Endometrial microvascular endothelial cells (primary cell): ENCODE measurements around the gene ACCSL. TPM values are rescaled to one million over a fixed set of nuclear protein-coding genes. Genes with fewer than 3 reads are reported as not detected.

Source experiments
- in situ Hi-C: cut with HindIII; loops from 2 replicates; pipeline ENCODE4 v1.10.0; 2017; ENCODE audit warnings: low sequenced_read_pairs, low pct_unique_long_range_greater_than_20kb; ENCODE audit errors: inconsistent ontology term
- total RNA-seq: library from RNA; depleted of rRNA; stranded (reverse); fragments of >200 nt; gene quantifications from one replicate; pipeline ENCODE4 v1.2.3, GENCODE V29; 2015; ENCODE audit errors: inconsistent ontology term

The ACCSL gene
- total RNA-seq, 1 donor from 2014 or later: not detected

- in situ Hi-C loops: no loop called here
These were observed 31.0 kb upstream of the ACCSL start for GRCh38 chr11:44016546-44017442.

- in situ Hi-C loops: no loop called here
These were observed 30.2 kb upstream of the ACCSL start for GRCh38 chr11:44017443-44018126.

- in situ Hi-C loops: no loop called here
These were observed 29.7 kb upstream of the ACCSL start for GRCh38 chr11:44018127-44018521.

GRCh38 chr11:44018829-44019228, 29.0 kb upstream of the ACCSL start:
- in situ Hi-C loops: no loop called here

GRCh38 chr11:44024977-44025376, 22.8 kb upstream of the ACCSL start:
- in situ Hi-C loops: loop anchor here (25.0 kb wide), 1 partner anchor 113 kb away; no protein-coding TSS in a partner anchor

GRCh38 chr11:44025727-44026126, 22.1 kb upstream of the ACCSL start:
- in situ Hi-C loops: loop anchor here (25.0 kb wide), 1 partner anchor 113 kb away; no protein-coding TSS in a partner anchor

GRCh38 chr11:44028401-44028800, 19.4 kb upstream of the ACCSL start:
- in situ Hi-C loops: loop anchor here (25.0 kb wide), 1 partner anchor 116 kb away; no protein-coding TSS in a partner anchor

- in situ Hi-C loops: loop anchor here (25.0 kb wide), 1 partner anchor 117 kb away; no protein-coding TSS in a partner anchor
These were observed 18.8 kb upstream of the ACCSL start for GRCh38 chr11:44028816-44029506.

- in situ Hi-C loops: loop anchor here (25.0 kb wide), 1 partner anchor 117 kb away; no protein-coding TSS in a partner anchor
These were observed 18.3 kb upstream of the ACCSL start for GRCh38 chr11:44029507-44029845.

GRCh38 chr11:44029977-44030911, 17.5 kb upstream of the ACCSL start:
- in situ Hi-C loops: loop anchor here (25.0 kb wide), 1 partner anchor 118 kb away; no protein-coding TSS in a partner anchor

GRCh38 chr11:44030996-44031395, 16.8 kb upstream of the ACCSL start:
- in situ Hi-C loops: loop anchor here (25.0 kb wide), 1 partner anchor 119 kb away; no protein-coding TSS in a partner anchor

- in situ Hi-C loops: loop anchor here (25.0 kb wide), 1 partner anchor 119 kb away; no protein-coding TSS in a partner anchor
These were observed 16.2 kb upstream of the ACCSL start for GRCh38 chr11:44031549-44031948.

GRCh38 chr11:44032299-44033085, 15.3 kb upstream of the ACCSL start:
- in situ Hi-C loops: loop anchor here (25.0 kb wide), 1 partner anchor 120 kb away; no protein-coding TSS in a partner anchor

- in situ Hi-C loops: loop anchor here (25.0 kb wide), 1 partner anchor 121 kb away; no protein-coding TSS in a partner anchor
These were observed 14.3 kb upstream of the ACCSL start for GRCh38 chr11:44033411-44033850.

GRCh38 chr11:44033856-44034255, 13.9 kb upstream of the ACCSL start:
- in situ Hi-C loops: loop anchor here (25.0 kb wide), 1 partner anchor 122 kb away; no protein-coding TSS in a partner anchor

GRCh38 chr11:44034639-44035038, 13.1 kb upstream of the ACCSL start:
- in situ Hi-C loops: loop anchor here (25.0 kb wide), 1 partner anchor 122 kb away; no protein-coding TSS in a partner anchor
